ENCODE results near the gene EPN2.

GRCh38 chr17:19305761-19306159 lies 68.6 kb downstream of the EPN2 start:
- TF ChIP-seq, protein P1, sequence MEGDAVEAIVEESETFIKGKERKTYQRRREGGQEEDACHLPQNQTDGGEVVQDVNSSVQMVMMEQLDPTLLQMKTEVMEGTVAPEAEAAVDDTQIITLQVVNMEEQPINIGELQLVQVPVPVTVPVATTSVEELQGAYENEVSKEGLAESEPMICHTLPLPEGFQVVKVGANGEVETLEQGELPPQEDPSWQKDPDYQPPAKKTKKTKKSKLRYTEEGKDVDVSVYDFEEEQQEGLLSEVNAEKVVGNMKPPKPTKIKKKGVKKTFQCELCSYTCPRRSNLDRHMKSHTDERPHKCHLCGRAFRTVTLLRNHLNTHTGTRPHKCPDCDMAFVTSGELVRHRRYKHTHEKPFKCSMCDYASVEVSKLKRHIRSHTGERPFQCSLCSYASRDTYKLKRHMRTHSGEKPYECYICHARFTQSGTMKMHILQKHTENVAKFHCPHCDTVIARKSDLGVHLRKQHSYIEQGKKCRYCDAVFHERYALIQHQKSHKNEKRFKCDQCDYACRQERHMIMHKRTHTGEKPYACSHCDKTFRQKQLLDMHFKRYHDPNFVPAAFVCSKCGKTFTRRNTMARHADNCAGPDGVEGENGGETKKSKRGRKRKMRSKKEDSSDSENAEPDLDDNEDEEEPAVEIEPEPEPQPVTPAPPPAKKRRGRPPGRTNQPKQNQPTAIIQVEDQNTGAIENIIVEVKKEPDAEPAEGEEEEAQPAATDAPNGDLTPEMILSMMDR (IDR thresholded peaks at IDR 0.05), result no peak
- no peak for TF ChIP-seq POLR2A (IDR thresholded peaks at IDR 0.05)

Data from thyroid gland (tissue), 4 donors.